HG02588 (cell line): ENCODE data around the gene STC2.

ENCODE experiments used
- ATAC-seq: cut with Tn5 transposase; IDR thresholded peaks from one replicate; pipeline ENCODE4 v1.9.1; 2021; ENCODE audit warnings: mild to moderate bottlenecking, moderate library complexity; ENCODE audit not compliant: unreplicated experiment

The STC2 gene

GRCh38 chr5:173329491-173330337 lies 1.5 kb upstream of the STC2 start:
- ATAC-seq = peak; percentile 36

DNA sequence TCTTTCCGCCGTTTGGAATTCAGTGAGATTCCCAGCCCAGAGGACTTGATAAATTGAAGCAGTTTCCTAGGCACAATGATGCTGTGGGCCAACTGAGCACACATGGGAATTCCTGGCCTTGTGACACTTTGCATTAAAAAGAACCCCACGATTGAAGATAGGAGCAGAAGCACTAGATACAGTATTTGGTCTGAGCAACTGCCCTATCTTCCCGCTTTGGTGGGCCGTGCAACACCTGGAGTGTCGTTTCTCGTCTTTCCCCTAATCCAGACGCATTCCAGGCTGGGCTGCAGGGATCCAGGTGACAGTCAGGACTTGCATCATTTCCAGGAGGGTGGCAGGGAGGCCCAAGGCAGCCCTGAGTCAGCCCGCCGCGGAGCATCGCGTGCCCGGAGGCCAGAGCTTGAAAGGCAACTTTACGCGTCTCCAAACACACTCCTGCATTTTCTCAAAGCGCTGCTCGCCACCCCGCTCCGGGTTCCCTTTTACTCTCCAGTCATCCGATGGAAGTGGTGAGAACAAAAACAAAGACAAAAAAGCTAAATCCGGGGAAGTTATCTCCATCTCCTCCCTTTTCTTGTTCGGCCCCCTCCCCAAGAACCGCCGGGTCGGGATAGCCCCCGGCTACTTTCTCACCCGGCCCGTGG lies 753 bp upstream of the STC2 start:
- ATAC-seq = no peak

DNA sequence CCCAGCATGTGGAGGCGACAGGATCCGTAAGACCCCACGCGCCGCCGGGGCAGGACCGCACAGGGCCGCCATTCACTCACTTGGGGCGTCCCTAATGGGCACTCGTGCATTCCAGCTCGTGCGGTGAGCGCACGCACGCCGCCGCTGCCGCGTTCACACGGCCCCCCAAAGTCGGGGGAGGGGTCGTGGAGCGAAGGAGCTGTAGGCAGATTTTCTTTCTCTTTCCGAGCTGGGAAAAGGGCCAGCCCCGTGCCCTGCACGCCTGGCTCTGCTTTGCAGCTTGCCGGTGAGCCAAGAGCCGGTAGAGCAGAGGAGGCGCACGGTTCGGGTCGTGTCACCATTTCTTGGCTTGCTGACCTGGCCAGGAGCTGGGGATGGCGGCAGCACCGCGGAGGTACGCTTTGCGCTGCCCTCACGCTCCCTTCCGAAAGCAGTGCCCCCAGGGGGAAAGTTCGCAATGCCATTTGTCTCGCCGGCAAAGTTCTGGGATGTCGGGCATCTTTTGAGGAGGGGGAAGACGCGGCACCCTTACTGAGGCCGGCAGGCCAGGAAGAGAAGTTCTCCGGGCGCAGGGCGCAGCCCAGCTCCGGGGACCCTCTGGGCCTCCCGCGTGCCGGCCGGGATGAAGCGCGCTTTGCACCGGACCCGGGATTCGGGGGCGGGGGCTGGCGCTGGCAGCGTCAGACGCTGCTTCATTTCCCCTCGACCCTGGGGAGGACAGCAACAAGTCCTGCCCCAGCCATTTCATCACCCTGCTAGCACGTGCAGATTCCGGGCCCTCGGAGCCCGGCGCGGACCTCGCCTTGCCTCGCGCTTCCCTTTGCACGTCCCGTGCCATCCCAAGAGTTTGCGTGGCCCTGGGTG lies 898 bp downstream of the STC2 start:
- no peak for ATAC-seq

DNA sequence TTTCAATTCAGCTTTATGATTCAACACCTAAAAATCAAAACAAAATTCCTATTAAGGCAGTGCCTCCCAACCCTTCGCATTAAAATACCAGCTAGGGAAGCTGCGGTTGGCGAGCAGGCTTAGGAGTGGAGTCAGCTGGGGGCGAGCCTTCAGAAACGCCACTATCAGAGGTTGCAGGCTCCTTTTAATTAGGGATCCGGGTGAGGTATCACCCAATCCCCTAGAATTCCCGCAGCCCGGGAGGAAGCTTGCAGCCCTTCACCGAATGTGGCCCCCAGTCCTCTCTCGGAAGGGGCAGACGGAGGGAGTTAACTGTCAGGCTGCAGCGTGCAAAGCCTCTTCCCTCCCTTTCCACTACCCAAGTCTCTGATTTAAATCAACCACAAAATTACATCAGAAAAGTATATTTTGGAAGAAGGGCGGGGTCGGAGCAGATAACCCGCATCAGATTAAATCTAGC lies 1.7 kb downstream of the STC2 start:
- no peak for ATAC-seq

GRCh38 chr5:173325091-173325698 lies 3.0 kb downstream of the STC2 start:
- no peak for ATAC-seq

GRCh38 chr5:173324115-173325001 lies 3.9 kb downstream of the STC2 start:
- ATAC-seq = no peak

DNA sequence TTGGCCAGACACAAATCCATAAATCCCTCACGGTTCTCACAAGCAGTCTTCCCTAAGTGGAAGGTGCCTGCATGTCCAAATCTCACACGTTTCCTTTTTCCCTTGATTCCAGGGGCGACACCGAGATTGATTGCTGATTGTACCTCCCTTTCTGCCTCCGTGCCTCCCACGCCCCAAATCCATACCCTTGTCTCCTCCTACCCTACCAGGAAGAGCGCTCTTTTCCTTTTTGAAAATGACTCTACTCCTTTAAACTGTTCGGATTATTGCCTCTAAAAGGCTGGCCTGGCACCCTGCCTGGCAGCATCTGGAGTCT lies 4.5 kb downstream of the STC2 start:
- ATAC-seq = no peak

- no peak for ATAC-seq
Measured at GRCh38 chr5:173323106-173323798, 5.0 kb downstream of the STC2 start.

GRCh38 chr5:173321886-173322285 lies 6.3 kb downstream of the STC2 start:
- ATAC-seq = no peak

- ATAC-seq = no peak
Measured at GRCh38 chr5:173320259-173320658, 8.0 kb downstream of the STC2 start.

DNA sequence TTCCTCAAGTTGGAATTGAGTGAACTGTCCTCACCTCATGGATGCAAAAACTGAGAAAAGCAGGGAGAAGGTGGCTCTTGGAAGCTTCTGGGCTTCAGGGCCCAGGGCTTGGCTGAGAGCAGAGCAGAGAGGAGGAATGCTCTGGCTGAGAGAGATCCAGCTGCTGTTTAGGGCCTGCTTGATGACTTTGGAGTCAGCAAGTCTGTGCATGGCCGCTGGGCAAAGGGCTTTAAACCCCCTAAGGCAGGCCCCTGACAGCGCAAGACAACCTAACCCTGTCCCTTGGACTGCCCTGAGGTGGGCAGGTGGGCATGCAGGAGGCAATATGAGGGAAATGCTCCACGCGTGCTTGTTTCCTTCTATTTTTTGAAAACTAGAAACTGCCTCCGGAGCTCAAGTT lies 8.6 kb downstream of the STC2 start:
- no peak for ATAC-seq

GRCh38 chr5:173318881-173319620 lies 9.2 kb downstream of the STC2 start:
- no peak for ATAC-seq

DNA sequence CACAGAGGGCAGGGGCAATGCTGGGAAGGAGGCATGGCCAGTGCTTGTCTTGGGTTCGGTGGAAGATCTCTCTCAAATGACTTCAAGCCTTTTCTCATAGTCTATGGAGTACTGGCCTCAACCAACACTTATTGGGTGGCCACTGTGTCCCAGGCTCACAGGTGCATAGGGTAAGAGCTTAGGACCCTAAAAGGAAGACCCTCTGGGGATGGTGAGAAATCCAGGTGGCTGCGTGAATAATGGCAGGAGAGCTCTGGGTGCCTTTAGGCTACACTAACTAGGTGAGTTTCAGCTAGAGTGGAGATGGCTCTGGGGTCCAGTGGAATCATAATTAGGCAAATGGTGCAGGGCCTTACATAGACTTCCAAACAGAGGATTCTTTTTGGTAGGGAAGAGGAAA lies 9.9 kb downstream of the STC2 start:
- no peak for ATAC-seq

DNA sequence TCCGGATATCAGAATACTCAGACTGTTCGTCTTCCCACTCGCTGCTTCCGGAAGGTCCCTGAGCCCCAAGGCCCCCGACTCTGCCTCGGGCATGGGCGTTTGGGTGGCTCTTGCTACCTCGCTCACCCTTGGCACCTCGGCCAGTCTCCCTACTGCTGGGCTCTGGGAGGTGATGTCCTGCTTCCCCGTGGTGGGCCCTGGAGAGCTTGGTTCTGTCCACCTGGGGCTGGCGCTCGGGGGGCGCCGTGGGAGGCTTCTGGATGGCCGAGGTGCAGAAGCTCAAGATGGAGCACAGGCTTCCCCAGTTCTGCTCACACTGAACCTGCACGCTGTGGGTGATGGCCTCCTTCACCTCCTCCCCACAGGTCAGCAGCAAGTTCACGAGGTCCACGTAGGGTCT lies 10.4 kb downstream of the STC2 start:
- no peak for ATAC-seq

GRCh38 chr5:173317091-173317730 lies 11.0 kb downstream of the STC2 start:
- ATAC-seq = no peak

GRCh38 chr5:173316339-173317020 lies 11.7 kb downstream of the STC2 start:
- ATAC-seq = no peak

GRCh38 chr5:173315495-173316338 lies 12.5 kb downstream of the STC2 start:
- no peak for ATAC-seq
